ENCODE results near the gene INO80B.

The INO80B gene

DNA sequence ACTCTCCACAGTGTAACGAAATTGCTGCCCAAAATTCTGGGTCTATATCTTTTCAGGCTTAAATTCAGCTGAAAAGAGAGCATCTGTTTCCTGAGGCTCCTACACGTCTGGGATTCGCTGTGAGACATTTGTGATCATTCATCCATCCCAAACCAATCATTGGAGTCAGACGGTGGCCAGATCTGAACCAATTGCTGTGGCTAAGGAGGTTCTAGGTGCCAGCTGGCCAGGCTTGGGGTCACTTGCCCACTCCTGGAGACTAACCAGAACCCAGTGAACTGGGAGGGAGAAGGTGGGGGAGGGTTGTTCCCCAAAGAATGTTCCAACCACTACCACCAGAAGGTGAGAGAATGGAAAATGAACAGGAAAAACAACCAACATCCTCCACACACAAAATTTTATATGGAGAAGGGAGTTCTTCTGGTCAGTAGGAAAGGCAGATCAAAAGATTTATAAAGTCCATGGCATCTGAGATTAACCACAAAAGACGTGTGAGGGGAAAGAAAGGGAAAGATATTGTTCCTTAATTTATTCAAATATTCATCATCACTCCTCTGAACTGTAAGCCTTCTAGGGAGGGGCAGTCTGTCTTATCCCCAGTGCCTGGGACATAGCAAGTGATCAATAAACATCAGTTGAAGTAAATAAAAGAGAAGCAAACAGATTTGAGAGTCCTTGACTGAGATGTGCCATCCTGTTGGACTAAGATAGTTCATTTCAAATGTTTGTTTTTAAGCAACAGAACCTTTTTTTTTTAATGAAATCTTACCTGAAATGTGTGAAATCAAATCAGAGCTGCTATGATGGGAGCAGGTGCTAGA, 10.2 kb upstream of the INO80B start:
- TF ChIP-seq FOXM1 (IDR thresholded peaks at IDR 0.05; ENCODE audit: borderline replicate concordance, low read depth) (no peak), ZBTB7A (IDR thresholded peaks at IDR 0.05; ENCODE audit: low read depth) (no peak), RAD21 (IDR thresholded peaks at IDR 0.05; ENCODE audit: low read depth) (no peak), NFIC (IDR thresholded peaks at IDR 0.05) (no peak), EGR1 (IDR thresholded peaks at IDR 0.05) (no peak), CREB1 (IDR thresholded peaks at IDR 0.05; ENCODE audit: low read depth) (no peak), YY1 (IDR thresholded peaks at IDR 0.05; ENCODE audit: low read depth) (no peak), TAF1 (IDR thresholded peaks at IDR 0.05; ENCODE audit: low read depth) (no peak), TEAD4 (IDR thresholded peaks at IDR 0.05) (no peak), EP300 (IDR thresholded peaks at IDR 0.05; ENCODE audit: borderline replicate concordance) (no peak), TCF12 (IDR thresholded peaks at IDR 0.05; ENCODE audit: low read depth) (no peak), CEBPB (IDR thresholded peaks at IDR 0.05) (no peak)
- TF ChIP-seq, protein P1, sequence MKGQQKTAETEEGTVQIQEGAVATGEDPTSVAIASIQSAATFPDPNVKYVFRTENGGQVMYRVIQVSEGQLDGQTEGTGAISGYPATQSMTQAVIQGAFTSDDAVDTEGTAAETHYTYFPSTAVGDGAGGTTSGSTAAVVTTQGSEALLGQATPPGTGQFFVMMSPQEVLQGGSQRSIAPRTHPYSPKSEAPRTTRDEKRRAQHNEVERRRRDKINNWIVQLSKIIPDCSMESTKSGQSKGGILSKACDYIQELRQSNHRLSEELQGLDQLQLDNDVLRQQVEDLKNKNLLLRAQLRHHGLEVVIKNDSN (IDR thresholded peaks at IDR 0.05) = no peak
- TF ChIP-seq, protein P2, sequence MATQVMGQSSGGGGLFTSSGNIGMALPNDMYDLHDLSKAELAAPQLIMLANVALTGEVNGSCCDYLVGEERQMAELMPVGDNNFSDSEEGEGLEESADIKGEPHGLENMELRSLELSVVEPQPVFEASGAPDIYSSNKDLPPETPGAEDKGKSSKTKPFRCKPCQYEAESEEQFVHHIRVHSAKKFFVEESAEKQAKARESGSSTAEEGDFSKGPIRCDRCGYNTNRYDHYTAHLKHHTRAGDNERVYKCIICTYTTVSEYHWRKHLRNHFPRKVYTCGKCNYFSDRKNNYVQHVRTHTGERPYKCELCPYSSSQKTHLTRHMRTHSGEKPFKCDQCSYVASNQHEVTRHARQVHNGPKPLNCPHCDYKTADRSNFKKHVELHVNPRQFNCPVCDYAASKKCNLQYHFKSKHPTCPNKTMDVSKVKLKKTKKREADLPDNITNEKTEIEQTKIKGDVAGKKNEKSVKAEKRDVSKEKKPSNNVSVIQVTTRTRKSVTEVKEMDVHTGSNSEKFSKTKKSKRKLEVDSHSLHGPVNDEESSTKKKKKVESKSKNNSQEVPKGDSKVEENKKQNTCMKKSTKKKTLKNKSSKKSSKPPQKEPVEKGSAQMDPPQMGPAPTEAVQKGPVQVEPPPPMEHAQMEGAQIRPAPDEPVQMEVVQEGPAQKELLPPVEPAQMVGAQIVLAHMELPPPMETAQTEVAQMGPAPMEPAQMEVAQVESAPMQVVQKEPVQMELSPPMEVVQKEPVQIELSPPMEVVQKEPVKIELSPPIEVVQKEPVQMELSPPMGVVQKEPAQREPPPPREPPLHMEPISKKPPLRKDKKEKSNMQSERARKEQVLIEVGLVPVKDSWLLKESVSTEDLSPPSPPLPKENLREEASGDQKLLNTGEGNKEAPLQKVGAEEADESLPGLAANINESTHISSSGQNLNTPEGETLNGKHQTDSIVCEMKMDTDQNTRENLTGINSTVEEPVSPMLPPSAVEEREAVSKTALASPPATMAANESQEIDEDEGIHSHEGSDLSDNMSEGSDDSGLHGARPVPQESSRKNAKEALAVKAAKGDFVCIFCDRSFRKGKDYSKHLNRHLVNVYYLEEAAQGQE (IDR thresholded peaks at IDR 0.05; ENCODE audit: low read depth) = no peak
- TF ChIP-seq, protein P3, sequence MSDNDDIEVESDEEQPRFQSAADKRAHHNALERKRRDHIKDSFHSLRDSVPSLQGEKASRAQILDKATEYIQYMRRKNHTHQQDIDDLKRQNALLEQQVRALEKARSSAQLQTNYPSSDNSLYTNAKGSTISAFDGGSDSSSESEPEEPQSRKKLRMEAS (IDR thresholded peaks at IDR 0.05) = no peak

DNA sequence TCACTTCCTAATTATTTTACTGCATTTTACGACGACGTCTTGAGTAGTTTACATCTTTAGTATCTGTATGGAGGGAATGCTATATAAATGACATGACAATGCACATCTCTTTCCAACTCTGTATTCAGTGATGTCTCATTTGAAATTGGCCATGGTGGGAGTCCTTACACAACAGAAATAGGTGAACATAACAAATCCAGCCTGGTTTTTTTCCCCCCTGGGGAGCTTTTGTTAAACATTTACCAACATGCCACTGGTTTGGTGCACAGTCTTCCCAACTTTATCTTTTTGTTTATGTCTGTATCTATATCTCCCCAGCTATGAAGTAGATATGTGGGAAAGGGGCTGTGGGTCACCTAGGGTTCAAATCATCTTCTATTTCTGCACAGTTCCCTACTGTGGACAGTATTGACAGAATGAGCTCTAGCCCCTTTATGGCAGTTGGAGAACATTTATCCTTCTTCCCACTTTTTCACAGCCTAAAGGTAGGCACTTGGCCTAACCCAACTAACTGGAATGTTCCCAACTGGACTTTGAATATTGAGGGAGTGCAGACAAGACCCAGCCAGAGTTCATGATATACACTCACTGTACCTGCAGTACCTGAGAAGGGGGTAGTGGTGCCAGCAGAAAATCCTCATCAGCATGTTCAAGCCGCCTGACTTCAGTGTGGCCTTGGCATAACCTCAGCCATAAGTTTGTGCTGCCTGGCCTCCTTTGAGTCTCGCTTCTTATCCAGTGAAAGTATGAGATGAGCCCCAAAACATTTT, 7.5 kb upstream of the INO80B start:
- TF ChIP-seq, protein P2 (IDR thresholded peaks at IDR 0.05; ENCODE audit: low read depth) = no peak
- TF ChIP-seq TCF12 (IDR thresholded peaks at IDR 0.05; ENCODE audit: low read depth) (no peak), TEAD4 (IDR thresholded peaks at IDR 0.05) (no peak), EGR1 (IDR thresholded peaks at IDR 0.05) (no peak), NFIC (IDR thresholded peaks at IDR 0.05) (no peak), YY1 (IDR thresholded peaks at IDR 0.05; ENCODE audit: low read depth) (no peak), CEBPB (IDR thresholded peaks at IDR 0.05) (no peak), TAF1 (IDR thresholded peaks at IDR 0.05; ENCODE audit: low read depth) (no peak), CREB1 (IDR thresholded peaks at IDR 0.05; ENCODE audit: low read depth) (no peak), FOXM1 (IDR thresholded peaks at IDR 0.05; ENCODE audit: borderline replicate concordance, low read depth) (no peak), ZBTB7A (IDR thresholded peaks at IDR 0.05; ENCODE audit: low read depth) (no peak), RAD21 (IDR thresholded peaks at IDR 0.05; ENCODE audit: low read depth) (no peak), EP300 (IDR thresholded peaks at IDR 0.05; ENCODE audit: borderline replicate concordance) (no peak)
- TF ChIP-seq, protein P3 (IDR thresholded peaks at IDR 0.05) = no peak
- TF ChIP-seq, protein P1 (IDR thresholded peaks at IDR 0.05) = no peak

DNA sequence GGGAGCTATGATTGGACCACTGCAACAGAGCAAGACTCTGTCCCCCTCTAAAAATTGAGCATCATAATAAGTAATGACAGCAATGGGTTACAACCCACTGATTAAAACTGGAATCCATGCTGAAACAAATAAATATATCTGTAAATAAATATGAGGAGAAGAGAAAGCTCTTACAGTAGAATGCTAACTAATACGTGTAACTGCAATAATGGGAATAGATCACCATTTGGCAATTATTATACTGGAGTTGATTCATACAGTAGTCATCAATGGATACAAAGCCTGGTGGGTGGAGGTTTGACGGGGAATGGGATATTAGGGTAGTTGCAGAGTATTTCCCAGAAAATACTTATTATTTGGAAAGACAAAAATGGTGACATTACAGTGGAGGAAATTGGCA, 6.1 kb upstream of the INO80B start:
- TF ChIP-seq YY1 (IDR thresholded peaks at IDR 0.05; ENCODE audit: low read depth) = no peak
- no peak for TF ChIP-seq CEBPB (IDR thresholded peaks at IDR 0.05)
- TF ChIP-seq CREB1 (IDR thresholded peaks at IDR 0.05; ENCODE audit: low read depth) = no peak
- TF ChIP-seq FOXM1 (IDR thresholded peaks at IDR 0.05; ENCODE audit: borderline replicate concordance, low read depth) = no peak
- TF ChIP-seq TAF1 (IDR thresholded peaks at IDR 0.05; ENCODE audit: low read depth) = no peak
- TF ChIP-seq NFIC (IDR thresholded peaks at IDR 0.05) = no peak
- TF ChIP-seq TEAD4 (IDR thresholded peaks at IDR 0.05) = no peak
- TF ChIP-seq, protein P1 (IDR thresholded peaks at IDR 0.05) = no peak
- TF ChIP-seq EGR1 (IDR thresholded peaks at IDR 0.05) = no peak
- TF ChIP-seq, protein P2 (IDR thresholded peaks at IDR 0.05; ENCODE audit: low read depth) = no peak
- TF ChIP-seq, protein P3 (IDR thresholded peaks at IDR 0.05) = no peak
- no peak for TF ChIP-seq ZBTB7A (IDR thresholded peaks at IDR 0.05; ENCODE audit: low read depth)
- no peak for TF ChIP-seq TCF12 (IDR thresholded peaks at IDR 0.05; ENCODE audit: low read depth)
- TF ChIP-seq EP300 (IDR thresholded peaks at IDR 0.05; ENCODE audit: borderline replicate concordance) = no peak
- no peak for TF ChIP-seq RAD21 (IDR thresholded peaks at IDR 0.05; ENCODE audit: low read depth)

Measured in Ishikawa (cell line).